Fibroblast of peridontal ligament (primary cell): ENCODE results near the gene GCLM.
"Not testable (repeated sequence)": the region's sequence is repeated elsewhere in the genome, so short reads cannot be mapped to it uniquely, and the experiment has no call there.

Source experiments
- DNase-seq: peaks from one replicate; pipeline ENCODE4 v3.0.0-alpha.2; 2010; ENCODE audit errors: extremely low read depth

GCLM gene

GRCh38 chr1:93888900-93889299 lies 20.3 kb downstream of the GCLM start:
- DNase-seq: no peak

- no peak for DNase-seq
These were observed 27.0 kb downstream of the GCLM start for GRCh38 chr1:93882269-93882668.

DNA sequence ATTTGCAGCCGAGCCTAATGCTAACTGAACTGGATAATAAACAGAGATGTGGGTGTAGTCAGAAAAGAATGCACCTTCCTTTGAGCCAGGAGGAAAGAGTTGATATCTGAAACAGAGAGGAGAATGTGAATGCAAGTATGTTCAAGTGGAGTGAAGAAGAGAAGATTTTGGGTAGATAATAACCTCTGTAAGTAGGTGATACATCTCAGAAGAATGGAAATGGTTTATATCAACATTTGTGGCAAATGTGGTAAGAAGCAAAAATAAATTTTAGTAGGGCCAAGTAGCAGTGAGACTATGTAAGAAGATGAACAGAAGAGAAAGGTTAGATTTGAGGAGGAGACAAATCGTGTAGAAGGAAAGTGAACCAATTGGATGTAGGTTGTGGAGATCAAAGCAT lies 28.5 kb downstream of the GCLM start:
- peak; percentile 7 for DNase-seq

DNA sequence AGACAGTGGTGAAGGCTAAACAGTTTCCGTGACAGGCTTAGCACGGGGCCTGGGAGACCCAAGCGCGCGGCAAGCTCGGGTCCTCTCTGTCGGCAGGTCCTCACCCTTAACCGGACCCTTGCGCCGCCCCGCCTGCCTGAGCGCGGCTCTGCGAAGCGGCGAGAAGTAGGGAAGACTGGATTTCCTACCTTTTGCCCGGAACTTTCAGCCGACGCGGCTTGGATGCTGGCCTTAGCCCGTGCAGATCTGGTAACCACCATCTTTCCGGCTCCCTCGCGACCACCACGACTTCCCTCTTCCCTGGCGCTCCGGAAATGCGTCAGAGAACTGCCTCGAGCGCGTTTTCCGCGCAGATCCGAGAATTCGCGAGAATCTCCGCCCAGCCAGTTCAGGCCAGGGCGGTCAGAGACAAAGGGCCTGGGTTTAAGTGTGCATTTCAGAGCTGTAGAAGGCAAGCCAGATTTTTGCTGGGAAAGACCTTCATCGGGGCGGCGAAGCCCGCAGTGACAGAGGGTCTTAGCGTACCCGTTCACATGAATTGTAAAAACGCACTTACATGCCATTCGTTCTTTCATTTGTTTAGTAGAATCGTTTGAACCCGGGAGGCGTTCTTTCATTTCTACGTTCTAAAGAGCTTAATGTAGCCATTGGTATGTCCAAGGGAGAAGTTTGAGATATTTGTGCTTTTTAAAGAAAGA lies 30.2 kb downstream of the GCLM start, which contains the start of gene DNTTIP2:
Gene DNTTIP2 (minus strand): TSS at position 318 of the 698 bp plus-strand sequence. CDS start 58 bp downstream, at position 260.
- peak; percentile 91 for DNase-seq

DNA sequence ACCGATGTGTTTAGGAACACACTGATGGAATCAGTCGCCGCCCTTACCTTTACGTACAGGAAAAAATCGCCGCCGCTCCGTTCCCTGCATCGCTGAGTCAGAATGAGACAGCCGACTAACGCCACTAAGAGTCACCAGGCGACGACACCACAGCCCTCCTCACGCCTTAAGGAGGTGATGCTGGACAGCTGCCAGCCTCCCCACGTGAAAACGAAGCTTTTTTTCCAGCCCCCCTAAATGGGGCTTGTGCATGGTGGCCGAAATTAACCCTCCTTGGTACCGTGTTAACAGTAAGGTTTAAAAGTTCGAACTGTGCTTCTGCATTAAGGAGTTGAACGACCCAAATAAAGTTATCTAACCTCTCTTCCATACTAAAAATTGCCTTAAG lies 30.7 kb downstream of the GCLM start:
- no peak for DNase-seq

DNA sequence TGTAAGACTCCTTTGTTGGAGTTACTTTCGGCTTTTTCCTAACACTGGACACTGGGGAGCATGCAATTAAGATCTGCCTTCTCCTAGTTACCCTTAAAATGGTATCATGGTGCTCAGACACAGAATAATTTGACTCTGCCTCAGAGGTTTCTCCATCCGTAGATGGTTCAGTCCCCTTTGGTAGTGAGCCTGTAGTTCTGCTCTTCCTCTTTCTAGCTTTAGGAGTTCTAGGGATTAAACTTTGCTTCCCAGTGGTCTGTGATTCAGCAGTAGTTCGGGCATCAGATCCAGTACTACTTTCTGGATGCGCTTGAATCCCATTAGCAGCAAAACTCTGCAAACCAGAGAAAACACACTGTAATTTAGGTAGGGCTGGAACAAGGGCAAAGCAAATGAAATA lies 31.7 kb downstream of the GCLM start:
- no peak for DNase-seq

GRCh38 chr1:93876244-93876643 lies 33.0 kb downstream of the GCLM start:
- DNase-seq: no peak

- peak; percentile 57 for DNase-seq
These were observed 35.1 kb downstream of the GCLM start for GRCh38 chr1:93874025-93874651.

DNA sequence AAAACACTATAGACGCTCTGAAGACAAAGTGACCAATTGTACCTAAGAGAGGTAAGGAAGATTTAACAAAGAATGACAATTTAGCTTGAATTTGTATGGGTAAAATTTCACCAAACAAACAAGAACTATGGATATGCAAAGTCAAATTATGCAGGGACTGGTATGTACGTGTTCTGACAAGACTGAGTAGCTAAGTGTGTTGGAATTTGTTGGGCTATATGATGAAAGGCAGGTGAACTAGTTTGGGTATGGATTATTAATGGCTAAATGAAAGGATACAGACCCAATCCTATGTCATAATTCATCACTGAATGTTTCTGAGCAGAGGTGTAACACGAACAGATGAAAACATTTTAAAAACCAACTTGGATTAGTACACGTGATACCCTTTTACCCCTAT lies 37.9 kb downstream of the GCLM start:
- no peak for DNase-seq

DNA sequence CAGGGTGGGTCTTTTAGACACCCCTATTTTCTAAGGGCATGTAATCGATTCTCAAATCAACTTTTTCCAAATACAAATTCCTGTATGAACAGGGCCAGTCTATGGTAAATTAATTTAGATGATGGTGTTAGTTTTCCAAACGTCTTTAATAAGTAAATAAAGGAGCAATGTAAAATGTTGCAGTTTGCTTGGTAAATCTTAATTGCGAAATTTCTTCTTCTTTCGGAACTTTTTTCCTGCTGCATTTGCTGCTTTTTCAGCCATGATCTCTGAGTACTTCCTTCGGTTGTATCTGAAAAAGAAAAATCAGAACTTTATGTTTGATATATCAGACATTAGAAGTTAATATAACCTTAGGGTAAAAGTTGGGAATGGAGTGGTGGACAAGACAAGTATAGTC lies 39.6 kb downstream of the GCLM start:
- DNase-seq: no peak

GRCh38 chr1:93868492-93868891 lies 40.7 kb downstream of the GCLM start:
- not testable (repeated sequence) for DNase-seq

DNA sequence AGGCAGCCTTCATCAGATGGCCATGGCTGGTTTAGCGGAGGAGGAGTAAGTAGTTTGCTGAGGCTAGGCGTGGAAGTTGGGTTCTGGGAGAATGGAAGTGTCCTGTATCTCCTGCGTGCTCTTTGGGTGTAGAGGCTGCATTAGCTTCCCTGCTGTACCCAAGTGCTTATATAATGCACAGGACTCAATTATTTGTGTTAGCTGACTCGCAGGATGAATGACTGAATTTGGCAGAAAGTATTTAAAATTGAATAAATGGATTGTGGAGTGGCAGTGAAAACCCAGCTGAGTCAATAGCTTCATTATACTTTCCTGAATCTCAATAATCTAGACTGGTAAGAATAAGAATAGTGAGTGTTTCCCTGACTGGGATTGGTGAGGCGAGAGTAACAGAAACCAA lies 44.0 kb downstream of the GCLM start:
- DNase-seq: no peak

- DNase-seq: no peak
These were observed 45.1 kb downstream of the GCLM start for GRCh38 chr1:93864175-93864574.

DNA sequence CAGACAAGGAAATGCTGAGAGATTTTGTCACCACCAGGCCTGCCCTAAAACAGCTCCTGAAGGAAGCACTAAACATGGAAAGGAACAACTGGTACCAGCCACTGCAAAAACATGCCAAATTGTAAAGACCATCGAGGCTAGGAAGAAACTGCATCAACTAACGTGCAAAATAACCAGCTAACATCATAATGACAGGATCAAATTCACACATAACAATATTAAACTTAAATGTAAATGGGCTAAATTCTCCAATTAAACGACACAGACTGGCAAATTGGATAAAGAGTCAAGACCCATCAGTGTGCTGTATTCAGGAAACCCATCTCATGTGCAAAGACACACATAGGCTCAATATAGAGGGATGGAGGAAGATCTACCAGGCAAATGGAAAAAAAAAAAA lies 51.6 kb downstream of the GCLM start:
- DNase-seq: not testable (repeated sequence)

DNA sequence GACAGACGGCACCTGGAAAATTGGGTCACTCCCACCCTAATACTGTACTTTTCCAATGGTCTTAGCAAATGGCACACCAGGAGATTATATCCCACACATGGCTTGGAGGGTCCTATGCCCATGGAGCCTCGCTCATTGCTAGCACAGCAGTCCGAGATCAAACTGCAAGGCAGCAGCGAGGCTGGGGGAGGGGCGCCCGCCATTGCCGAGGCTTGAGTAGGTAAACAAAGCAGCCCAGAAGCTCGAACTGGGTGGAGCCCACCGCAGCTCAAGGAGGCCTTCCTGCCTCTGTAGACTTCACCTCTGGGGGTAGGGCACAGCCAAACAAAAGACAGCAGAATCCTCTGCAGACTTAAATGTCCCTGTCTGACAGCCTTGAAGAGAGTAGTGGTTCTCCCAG lies 53.2 kb downstream of the GCLM start:
- not testable (repeated sequence) for DNase-seq

DNA sequence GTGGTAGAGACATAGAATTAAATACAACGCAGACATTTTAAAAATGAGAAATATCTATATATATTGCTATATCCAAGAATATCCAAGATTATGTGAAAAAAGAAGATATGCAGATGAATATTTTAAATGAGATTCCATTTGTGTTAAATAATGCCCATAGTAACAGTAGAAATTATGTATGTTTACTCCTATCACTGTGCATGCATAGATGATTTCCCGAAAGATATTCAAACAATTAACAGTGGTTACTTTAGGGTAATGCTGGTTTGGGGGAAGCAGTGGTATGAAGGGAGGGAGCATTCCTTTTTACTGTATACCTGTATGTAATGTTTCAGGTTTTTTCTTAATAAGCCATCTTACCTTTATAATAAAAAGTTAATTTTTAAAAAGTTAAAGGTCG lies 55.3 kb downstream of the GCLM start:
- DNase-seq: no peak

GRCh38 chr1:93851878-93852277 lies 57.4 kb downstream of the GCLM start:
- DNase-seq: no peak

GRCh38 chr1:93851327-93851712 lies 57.9 kb downstream of the GCLM start:
- no peak for DNase-seq

- DNase-seq: peak; percentile 55
These were observed 58.4 kb downstream of the GCLM start for GRCh38 chr1:93850687-93851326.

DNA sequence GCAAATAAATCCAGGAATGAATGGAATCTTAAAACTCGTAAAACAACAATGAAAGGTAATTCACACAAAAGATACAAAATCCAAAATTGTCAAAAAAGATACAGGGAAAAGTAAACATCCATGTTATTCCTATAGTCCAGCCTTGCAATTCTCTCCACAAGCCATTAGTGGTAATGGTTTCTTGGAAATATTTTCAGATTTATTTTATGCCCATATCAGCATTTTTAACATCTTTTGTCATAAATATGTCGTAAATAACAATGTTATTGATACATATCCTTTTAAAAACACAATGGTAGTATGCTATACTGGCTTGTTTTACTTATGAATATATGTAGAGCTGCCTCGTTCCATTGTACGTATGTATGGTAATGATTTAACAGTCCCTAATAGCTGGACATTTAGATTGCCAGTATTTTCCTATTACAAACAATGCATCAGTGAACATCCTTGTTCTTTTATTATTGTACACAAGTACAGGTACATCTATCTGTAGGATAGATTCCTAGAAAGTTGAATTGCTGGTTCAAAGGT lies 60.8 kb downstream of the GCLM start:
- no peak for DNase-seq

- DNase-seq: peak; percentile 64
These were observed 61.4 kb downstream of the GCLM start for GRCh38 chr1:93847811-93848288.

GRCh38 chr1:93846992-93847810 lies 62.0 kb downstream of the GCLM start:
- peak; percentile 88 for DNase-seq
